Colonic mucosa (tissue), 4 donors: ENCODE measurements around the gene HLA-DQB1. TPM values are rescaled to one million over a fixed set of nuclear protein-coding genes. Genes with fewer than 3 reads are reported as not detected.

Source experiments
- DNase-seq: peaks from one replicate; pipeline ENCODE4 v3.0.0-alpha.2; 2020
- H3K27ac ChIP-seq: fragments of 200-600 bp; one replicate; pipeline ENCODE4 v1.8.0; 2021
- H3K27me3 ChIP-seq: fragments of 200-600 bp; one replicate; pipeline ENCODE4 v1.8.0; 2021
- H3K36me3 ChIP-seq: fragments of 200-600 bp; one replicate; pipeline ENCODE4 v1.8.0; 2021
- H3K4me1 ChIP-seq: fragments of 200-600 bp; one replicate; pipeline ENCODE4 v1.8.0; 2021; ENCODE audit warnings: mild to moderate bottlenecking
- H3K4me3 ChIP-seq: fragments of 200-600 bp; one replicate; pipeline ENCODE4 v1.8.0; 2021
- H3K9ac ChIP-seq, 2 donors: one replicate each; pipeline ENCODE4 v1.7.0; 2013; ENCODE audit warnings: control low read depth in 2 of 2, low read depth in 2 of 2, low read length in 2 of 2
- H3K9me3 ChIP-seq: fragments of 200-600 bp; one replicate; pipeline ENCODE4 v1.8.0; 2021
- intact Hi-C: fragments of 100-400 bp; cut with DNase I; formaldehyde crosslinking; loops from one replicate; pipeline ENCODE4 v1.14.1; 2022
- total RNA-seq, 2 donors: library from RNA; stranded (reverse); fragmentation: NEBNext Ultra II Directional in 1 of 2; extraction: Animal tissue kit (Norgen Biotek cat#: 25700) in 1 of 2; gene quantifications; one replicate each; pipeline ENCODE4 v1.2.1, GENCODE V29; 2021
- TF ChIP-seq, protein P1 (sequence below): fragments of 200-600 bp; IDR thresholded peaks from one replicate; pipeline ENCODE4 v1.8.0; 2022; ENCODE audit warnings: antibody characterized with exemption, mild to moderate bottlenecking
- donor health status: healthy.
- donor health status: DM: no; HTN: no; CAD: no.
- donor health status: DM: no; HTN: no; CAD: no.

Gene HLA-DQB1
- total RNA-seq, 2 donors from 2014 or later: 1.8 to 6.5 TPM

DNA sequence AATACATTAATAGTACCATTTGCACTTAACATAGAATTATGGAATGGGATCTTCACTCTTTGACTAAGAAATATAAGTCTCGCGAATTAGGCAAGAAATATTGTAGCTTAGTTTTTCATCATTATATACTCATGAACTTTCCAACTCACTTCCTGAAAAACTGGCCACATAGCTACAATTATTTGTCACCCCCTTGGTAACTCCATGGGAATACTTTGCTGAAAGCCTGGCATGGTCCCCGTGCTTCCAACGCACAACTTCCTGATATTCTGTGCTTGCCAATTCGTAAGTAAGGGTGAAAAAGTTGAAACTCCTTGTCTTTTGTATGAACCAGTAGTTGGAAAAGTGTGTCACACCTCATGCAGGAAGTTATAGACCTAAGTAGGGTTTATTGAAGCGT, 53.0 kb downstream of the HLA-DQB1 start:
- Histone ChIP-seq H3K27me3 (no peaks in the 10 kb centered on the region), H3K27ac (no peak overlapping the region), H3K9me3 (no peaks in the 10 kb centered on the region), H3K36me3 (no peaks in the 10 kb centered on the region), H3K4me1 (no peaks in the 10 kb centered on the region), H3K9ac (no peak overlapping the region), H3K4me3 (no peak overlapping the region)
- DNase-seq: no peak
- intact Hi-C loops: no loop called here
- TF ChIP-seq, protein P1, sequence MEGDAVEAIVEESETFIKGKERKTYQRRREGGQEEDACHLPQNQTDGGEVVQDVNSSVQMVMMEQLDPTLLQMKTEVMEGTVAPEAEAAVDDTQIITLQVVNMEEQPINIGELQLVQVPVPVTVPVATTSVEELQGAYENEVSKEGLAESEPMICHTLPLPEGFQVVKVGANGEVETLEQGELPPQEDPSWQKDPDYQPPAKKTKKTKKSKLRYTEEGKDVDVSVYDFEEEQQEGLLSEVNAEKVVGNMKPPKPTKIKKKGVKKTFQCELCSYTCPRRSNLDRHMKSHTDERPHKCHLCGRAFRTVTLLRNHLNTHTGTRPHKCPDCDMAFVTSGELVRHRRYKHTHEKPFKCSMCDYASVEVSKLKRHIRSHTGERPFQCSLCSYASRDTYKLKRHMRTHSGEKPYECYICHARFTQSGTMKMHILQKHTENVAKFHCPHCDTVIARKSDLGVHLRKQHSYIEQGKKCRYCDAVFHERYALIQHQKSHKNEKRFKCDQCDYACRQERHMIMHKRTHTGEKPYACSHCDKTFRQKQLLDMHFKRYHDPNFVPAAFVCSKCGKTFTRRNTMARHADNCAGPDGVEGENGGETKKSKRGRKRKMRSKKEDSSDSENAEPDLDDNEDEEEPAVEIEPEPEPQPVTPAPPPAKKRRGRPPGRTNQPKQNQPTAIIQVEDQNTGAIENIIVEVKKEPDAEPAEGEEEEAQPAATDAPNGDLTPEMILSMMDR: no peak

DNA sequence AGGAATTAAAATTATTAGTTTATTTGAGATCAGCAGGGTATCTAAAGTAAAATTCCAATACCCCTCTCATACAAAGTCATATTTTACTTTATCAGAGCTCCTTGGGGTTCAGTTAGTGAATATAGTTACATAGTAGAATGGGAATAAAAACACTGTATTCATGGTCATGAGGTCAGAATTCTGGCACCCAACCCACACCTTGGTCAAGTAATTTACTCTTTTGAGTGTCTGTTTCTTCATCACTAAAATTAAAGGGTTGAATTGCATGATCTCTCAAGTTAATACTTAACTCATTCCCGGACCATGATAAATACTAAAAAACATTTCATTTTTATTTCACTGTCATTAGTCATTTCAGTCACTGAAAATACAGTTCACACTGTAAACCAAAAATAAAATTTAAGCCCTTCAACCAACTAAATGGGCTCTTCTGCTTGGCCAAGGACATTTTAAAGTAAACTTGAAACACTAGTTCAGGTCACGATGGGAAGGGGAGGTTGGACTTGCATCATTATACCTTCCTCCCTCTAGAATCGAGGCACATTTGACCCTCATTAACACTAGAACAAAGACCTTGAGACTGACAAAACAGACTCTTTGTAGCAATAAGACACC, 55.7 kb downstream of the HLA-DQB1 start:
- DNase-seq: no peak

DNA sequence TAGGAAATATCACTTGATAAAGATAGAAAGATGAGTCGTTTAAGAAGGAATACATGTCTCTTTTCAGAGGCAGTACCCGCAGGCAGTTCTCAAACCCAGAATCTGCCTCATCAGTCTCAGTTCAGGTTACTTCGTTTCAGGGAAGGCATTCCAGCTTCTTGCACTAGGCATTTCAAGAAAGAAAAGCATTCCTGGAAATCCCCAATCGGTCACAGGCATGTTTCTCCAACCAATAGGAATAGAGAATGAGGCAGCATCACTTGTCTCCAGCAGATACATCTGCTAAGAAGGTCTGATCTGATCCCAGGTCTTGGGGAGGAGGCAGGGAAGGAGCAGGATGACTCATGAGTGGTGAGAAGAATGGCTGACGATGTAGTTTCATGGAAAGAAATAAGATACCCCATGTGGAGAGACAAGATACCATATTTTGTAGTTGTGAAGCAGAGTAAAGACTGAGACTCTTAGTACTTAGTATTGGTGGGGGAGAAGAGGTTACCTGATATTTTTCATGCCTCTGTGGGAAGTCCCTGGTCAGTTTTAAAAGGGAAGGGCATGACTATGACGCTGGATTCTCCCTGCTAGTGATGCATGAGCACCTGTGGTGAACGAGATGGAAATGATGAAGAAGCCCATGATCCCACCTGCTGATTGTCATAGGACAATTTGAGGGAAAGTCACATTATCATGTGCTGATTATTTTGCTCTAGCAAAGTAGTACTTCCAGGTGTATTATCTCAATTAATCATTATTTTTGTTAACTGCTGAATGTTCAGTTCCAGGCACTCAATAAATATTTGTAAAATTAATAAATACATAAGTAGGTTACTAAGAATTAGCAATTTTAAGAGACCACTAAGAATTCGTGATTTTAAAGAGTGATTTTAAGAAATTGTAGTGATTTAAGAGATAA, 56.5 kb downstream of the HLA-DQB1 start:
- H3K27me3 ChIP-seq: no peaks in the 10 kb centered on the region
- H3K4me1 ChIP-seq: no peaks in the 10 kb centered on the region
- intact Hi-C loops: no loop called here
- H3K36me3 ChIP-seq: no peaks in the 10 kb centered on the region
- H3K27ac ChIP-seq: no peak overlapping the region
- H3K9me3 ChIP-seq: no peaks in the 10 kb centered on the region
- DNase-seq: peak; percentile 63
- no peak overlapping the region for H3K4me3 ChIP-seq
- no peak overlapping the region for H3K9ac ChIP-seq
- TF ChIP-seq, protein P1: no peak

More for the DNA sequence above, 55.7 kb downstream of the HLA-DQB1 start:
- Histone ChIP-seq H3K27ac (no peak overlapping the region), H3K9ac (no peak overlapping the region), H3K36me3 (no peaks in the 10 kb centered on the region), H3K4me3 (no peak overlapping the region), H3K9me3 (no peaks in the 10 kb centered on the region), H3K27me3 (no peaks in the 10 kb centered on the region), H3K4me1 (no peaks in the 10 kb centered on the region)
- TF ChIP-seq, protein P1: no peak
- intact Hi-C loops: no loop called here

Other genes with a start within 250 kb of the HLA-DQB1 start
- 100 to 1,000 TPM in 1 of 2 donors, 10 to 100 TPM in 1; 44.3 to 185 TPM for gene HLA-DRA, start 226.8 kb downstream of the HLA-DQB1 start, total RNA-seq
- 10 to 100 TPM in 1 of 2 donors, 1 to 10 TPM in 1; 4.8 to 26.7 TPM for gene HLA-DRB5, start 136.4 kb downstream of the HLA-DQB1 start, total RNA-seq
- gene HLA-DRB1, start 76.8 kb downstream of the HLA-DQB1 start, total RNA-seq: 10 to 100 TPM; 22.5 to 39.3 TPM
- gene HLA-DQA1, start 29.3 kb downstream of the HLA-DQB1 start, total RNA-seq: 10 to 100 TPM in 1 of 2 donors, 1 to 10 TPM in 1; 8.1 to 13.5 TPM
- 1 to 10 TPM in 1 of 2 donors, under 1 TPM in 1; 0.67 to 5.7 TPM for gene HLA-DQA2, start 74.7 kb upstream of the HLA-DQB1 start, total RNA-seq
- gene HLA-DQB2, start 96.9 kb upstream of the HLA-DQB1 start, total RNA-seq: 1 to 10 TPM in 1 of 2 donors, under 1 TPM in 1; 0.40 to 4.4 TPM
- gene HLA-DOB, start 150.3 kb upstream of the HLA-DQB1 start, total RNA-seq: under 1 TPM; 0.58 to 0.69 TPM
- 10 to 100 TPM; 45.2 to 95.1 TPM for gene TAP2, start 172.1 kb upstream of the HLA-DQB1 start, total RNA-seq
- 100 to 1,000 TPM; 152 to 154 TPM for gene PSMB8, start 177.4 kb upstream of the HLA-DQB1 start, total RNA-seq
- 100 to 1,000 TPM in 1 of 2 donors, 10 to 100 TPM in 1; 86.9 to 128 TPM for gene TAP1, start 187.0 kb upstream of the HLA-DQB1 start, total RNA-seq
- 10 to 100 TPM; 43.0 to 66.0 TPM for gene PSMB9, start 187.5 kb upstream of the HLA-DQB1 start, total RNA-seq